NCI-H2171 (cell line): ENCODE data around the gene BSG.
"Not testable (repeated sequence)": the region's sequence is repeated elsewhere in the genome, so short reads cannot be mapped to it uniquely, and the experiment has no call there.

Experiments used
- DNase-seq: peaks from one replicate; lab custom pipeline; 2025; lab: John Stamatoyannopoulos, UW

The BSG gene

DNA sequence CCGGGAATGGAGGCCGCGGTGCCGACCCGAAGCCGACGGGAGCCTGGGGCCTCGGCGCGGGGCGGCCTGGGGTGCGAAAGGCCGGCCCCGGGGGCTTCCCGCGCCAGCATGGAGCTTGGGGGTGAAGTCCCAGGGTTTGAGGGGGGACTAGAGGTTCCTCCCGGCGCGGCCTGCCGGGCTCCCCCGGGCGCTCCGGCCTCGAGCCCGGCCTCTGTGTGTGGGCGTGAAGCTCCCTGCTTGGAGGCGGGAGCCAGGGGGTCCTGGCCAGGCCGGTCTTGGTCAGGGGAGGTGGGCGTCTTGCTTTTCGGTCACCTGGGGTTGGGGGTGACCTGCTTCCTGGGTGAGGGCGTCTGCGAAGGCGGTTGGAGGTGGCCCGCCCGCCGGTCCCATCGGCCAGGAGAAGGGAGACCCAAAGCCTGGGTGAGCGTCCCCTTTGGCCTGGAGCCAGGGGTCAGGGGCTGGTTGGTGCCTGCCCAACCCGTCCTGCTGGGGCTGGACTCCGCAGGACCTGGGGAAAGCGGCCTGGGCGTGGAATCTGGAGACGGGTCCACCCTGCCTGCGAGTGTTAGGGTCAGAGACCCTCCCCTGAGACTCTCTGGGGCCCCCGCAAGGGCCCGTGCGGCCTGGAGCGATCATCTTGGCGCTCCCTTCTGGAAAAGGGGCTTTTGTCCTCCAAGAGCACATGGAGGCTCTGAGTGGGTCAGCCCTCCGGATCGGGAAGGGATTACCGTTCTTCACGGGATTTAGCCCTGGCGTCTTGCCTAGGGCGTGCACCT, 535 bp downstream of the BSG start:
- peak; percentile 25 for DNase-seq

DNA sequence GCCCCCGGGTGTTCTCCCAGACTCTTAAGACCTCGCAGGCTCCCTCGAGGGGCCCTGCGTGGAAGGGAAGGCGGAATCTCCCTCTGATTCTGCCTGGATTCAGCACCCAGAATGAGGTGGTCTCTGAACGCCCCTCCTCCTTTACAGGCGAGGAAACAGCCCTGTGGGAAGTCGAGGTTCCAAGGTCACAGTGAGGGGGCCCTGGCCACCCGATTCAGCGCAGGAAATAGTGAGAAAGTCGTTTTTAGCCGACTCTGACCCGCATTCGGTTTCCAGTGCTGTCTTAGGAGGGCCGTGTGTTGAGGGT, 1.1 kb downstream of the BSG start:
- no peak for DNase-seq

DNA sequence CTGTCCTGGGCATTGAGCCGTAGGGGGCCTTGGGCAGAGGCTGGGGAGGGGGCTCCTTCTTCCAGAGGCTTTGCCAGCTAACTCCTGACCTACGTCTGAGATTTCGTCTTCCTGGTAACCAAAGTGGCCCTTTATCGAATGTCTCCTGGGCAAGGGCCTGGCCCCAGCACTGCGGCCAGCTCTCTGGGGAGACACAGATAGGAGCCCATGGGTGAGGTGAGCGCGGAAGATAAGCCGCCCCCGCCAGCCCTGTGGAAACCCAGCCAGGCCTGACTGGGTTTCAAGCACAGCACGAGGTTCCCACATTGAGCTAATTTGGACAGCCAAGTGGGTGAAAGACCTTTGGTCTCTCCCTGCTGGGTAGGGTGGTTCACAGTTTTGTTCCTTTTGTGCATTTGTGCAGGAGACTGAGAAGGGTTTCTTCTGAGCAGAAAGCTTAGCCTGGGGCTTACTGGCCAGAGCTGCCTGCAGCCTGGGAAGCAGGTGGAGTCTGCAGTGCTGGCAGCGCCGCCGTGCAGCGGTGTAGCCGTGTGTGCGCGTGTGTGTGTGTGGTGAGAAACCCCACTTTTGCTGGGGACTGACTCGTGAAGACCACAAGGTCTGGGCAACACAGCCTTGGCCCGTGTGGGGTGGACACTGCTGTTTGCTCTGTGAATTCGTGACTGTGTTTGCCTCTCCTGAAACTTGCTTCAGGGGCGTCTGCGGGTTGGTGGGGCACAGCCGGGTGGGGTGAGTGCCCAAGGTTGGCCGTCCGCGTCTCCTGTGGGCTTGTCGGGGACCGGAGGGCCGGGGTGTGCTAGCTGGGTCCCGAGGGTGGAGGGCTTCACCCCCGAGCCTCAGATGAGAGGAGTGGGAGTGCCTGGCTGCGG, 2.5 kb downstream of the BSG start:
- DNase-seq, result no peak

DNA sequence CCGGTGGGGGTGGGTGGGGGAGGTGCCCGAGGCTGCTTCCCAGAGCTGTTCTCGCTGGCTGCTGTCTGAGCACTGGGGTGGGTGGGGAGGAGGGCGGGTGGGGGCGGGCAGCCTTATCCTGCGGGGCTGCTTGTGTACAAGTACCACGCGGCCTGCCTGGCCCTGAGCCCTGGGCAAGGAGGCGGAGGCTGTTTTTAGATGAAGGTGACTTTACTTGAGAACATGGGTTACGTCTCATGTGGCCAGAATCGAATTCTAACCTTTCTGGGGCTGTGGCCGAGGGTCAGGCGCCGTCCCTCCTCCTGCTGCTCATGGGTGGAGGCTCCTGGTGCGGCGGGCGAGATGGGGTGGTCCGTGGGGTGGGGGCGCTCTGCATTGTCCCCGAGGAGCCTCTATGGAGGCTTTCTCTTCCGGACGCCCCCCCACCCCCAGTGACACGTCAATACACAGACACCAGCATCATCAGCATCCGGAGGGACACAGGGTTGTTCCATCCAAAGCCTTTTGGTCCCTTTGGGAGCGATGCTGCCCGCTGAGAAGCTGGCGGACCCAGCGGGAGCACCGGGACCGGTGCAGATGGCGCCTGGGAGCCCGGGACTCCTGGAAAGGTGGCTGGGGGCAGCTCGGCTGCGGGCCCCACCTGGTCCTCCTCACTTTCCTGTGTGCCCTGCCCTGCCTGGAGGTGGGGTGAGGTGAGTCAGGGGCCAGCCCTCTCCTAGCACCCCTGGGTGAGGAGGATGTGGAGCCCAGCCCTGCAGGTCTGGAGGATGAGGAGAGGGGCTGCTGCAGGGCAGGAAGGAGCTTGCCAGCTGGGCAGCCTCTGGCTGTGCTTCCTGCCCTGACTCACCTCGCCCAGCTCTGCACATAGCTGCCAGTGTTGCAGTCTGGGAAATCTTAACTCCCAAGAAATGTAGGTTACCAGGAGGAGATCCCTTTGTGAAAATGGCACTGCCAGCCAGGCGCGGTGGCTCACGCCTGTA, 3.4 kb downstream of the BSG start:
- DNase-seq, result no peak

DNA sequence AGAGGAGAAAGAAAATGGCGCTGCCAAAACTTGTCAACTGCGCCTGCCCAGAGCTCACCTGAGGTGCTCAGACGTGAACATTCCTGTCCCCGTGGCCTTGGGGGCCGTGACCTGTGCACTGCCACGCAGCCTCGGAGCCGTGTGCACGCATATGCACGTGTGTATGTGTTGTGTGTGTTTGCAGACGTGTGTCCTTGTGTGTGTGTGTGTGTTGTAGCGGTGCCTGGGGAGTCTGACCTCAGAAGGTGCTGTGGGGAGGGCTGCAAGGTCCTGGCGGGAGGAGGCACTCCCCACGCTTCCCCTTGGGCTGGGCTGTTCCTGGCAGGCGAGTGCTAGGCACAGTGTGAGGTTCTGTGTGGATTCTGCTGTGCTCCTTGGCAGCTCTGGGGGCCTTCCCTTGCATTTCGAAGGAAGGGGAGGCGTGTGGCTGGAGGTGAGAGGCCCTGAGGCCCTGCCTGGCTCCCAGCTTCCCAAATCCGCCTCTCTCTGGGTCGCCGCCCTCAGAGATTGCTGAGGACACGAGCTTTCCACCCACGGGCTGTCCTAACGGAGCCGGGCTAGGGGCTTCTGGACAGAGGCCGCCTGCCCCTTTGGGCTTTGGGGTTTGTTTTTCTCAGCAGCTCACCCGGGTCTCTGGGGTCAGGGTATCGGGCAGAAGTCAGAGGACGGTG, 4.5 kb downstream of the BSG start:
- DNase-seq, result no peak

DNA sequence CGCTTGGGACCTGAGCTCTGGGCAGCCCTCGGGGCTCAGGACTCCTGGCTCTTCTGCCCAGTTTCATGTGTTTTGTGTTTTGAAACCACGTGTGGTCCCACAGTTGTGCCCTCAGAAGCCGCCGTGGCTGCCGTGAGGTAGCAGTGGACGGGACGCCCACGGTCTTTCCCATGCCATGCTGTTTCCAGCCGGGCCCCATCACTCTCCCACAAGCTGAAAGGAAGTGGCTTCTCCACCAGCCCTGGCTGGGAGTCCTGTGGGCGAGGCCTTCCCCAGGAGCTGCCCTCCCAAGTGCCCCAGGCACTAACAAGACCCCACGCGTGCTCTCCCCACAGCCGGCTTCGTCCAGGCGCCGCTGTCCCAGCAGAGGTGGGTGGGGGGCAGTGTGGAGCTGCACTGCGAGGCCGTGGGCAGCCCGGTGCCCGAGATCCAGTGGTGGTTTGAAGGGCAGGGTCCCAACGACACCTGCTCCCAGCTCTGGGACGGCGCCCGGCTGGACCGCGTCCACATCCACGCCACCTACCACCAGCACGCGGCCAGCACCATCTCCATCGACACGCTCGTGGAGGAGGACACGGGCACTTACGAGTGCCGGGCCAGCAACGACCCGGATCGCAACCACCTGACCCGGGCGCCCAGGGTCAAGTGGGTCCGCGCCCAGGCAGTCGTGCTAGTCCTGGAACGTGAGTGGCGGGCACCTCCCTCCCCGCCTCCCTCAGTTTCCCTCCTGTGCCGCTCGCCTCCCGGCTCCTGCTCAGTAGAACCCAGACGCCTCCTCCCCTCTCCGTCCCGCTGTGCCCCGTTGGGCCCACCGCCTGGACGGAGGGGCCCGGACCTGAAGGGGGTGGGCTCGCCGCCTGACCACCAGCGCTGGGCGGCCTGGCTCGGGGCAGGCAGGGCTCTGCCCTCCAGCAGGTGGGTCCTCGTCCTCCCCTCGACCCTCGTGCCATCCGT, 5.3 kb downstream of the BSG start:
- no peak for DNase-seq

DNA sequence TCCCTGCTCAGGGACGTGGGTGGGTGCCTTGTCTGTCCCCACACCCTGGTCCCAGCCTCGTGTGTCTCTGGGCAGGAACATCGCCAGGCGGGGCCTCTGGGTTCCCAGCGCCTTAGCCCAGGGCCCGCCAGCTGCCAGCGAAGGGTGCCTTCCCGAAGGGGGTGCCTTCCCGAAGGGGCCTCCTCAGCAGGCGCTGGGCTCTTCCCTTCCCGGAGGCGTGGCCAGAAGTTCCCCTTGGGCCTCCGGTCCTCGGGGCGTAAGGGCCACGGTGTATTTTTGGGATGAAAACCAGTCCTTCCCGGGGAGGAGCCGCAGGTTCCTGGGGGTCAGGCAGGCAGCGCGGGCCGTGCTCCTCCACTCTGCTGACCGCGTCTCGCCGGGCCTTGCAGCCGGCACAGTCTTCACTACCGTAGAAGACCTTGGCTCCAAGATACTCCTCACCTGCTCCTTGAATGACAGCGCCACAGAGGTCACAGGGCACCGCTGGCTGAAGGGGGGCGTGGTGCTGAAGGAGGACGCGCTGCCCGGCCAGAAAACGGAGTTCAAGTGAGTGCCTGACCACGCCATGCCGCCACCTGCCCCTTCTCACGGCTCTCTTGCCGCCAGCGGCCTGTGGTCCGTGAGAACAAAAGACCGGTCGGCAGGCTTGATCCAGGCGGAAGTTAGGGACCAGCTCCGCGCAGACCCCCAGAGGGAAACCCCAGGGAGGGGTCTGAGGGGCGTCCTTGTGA, 6.9 kb downstream of the BSG start:
- DNase-seq, result no peak

DNA sequence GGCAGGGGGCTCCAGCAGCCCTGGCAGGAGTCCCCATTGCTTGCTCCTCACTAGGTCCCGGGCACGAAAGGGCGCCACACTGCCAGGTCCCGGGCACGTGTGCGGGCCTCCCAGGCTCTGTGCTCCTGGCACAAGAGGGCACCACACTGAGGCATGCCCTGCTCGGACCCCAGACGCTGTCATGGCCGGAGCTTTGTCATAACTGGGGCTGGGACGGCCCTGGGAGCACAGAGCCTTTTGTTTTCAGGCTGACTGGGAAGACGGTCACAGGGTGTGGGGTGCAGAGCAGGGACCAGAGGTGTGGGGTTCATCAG, 7.4 kb downstream of the BSG start:
- no peak for DNase-seq

DNA sequence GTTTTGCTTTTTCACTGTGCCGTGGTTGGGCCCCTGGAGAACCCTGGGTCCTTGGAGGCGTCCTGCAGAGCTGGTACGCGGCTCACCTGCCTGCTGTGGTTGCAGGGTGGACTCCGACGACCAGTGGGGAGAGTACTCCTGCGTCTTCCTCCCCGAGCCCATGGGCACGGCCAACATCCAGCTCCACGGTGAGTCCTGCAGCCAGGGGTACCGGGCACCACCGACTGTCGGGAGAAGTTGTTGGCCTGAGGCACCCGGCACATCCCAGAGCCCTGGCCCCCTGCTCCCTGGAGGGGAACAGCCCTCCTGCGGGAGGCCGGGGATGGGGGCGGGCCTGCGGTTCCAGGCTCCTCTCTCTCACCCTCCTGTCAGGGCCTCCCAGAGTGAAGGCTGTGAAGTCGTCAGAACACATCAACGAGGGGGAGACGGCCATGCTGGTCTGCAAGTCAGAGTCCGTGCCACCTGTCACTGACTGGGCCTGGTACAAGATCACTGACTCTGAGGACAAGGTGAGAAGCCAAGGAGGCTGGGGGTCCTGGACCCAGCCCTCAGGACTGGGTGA, 8.0 kb downstream of the BSG start:
- no peak for DNase-seq

DNA sequence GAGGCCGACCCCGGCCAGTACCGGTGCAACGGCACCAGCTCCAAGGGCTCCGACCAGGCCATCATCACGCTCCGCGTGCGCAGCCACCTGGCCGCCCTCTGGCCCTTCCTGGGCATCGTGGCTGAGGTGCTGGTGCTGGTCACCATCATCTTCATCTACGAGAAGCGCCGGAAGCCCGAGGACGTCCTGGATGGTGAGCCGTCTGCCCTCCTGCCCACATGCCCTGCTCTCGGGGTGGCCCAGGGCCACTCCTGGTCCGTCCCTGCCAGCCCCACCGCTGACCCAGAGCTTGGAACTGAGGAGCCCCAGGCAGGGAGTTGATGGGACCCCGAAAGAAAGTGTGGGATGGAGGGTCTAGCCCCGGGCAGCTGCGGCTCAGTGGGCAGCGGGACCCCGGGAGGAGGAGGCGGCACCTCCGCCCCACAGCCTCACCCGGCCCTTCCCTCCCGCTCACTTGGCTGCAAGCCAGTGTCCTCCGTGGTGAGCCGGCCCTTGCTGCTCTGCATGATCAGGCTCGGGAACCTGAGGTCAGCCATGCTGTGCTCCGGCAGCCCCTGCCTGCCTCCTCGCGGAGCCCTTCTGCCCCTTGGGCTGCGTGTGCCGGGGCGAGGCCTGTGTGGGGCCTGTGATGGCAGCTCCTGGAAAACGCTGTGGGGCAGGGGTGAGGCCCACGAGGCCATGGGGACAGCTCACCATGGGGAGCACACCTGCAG, 9.2 kb downstream of the BSG start:
- DNase-seq, result no peak

DNA sequence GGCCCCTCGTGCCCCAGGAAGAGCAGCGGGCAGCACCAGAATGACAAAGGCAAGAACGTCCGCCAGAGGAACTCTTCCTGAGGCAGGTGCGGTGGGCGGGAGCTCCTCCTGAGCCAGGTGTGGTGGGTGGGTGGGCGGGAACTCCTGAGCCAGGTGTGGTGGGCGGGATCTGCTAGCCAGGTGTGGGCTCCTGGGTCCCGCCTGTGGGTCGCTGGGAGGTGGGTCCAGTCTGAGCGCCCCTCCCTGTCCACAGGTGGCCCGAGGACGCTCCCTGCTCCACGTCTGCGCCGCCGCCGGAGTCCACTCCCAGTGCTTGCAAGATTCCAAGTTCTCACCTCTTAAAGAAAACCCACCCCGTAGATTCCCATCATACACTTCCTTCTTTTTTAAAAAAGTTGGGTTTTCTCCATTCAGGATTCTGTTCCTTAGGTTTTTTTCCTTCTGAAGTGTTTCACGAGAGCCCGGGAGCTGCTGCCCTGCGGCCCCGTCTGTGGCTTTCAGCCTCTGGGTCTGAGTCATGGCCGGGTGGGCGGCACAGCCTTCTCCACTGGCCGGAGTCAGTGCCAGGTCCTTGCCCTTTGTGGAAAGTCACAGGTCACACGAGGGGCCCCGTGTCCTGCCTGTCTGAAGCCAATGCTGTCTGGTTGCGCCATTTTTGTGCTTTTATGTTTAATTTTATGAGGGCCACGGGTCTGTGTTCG, 10.3 kb downstream of the BSG start:
- no peak for DNase-seq

DNA sequence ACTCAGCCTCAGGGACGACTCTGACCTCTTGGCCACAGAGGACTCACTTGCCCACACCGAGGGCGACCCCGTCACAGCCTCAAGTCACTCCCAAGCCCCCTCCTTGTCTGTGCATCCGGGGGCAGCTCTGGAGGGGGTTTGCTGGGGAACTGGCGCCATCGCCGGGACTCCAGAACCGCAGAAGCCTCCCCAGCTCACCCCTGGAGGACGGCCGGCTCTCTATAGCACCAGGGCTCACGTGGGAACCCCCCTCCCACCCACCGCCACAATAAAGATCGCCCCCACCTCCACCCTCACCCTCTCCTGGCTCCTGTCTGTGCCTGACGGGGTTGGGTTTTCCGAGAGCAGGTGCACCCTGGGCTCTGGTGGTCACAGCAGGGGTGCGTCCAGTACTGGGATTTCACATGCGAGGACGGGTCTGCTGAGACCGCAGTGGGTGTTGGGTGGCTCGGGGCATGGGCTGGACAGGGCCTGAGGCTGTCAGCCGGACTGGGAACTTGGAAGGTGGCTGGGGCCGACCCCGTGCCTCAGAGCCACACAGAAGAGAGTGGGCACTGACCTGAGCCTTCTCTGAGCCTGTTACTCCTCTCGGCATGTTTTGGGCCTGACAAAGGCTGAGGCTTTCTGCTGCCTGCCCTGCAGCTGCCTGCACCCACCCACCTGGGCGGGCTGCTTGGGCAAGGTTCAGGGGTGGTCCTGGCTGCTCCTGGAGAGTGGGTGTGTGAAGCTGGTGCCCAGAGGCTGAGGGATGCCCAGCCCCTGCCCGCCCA, 11.0 kb downstream of the BSG start:
- no peak for DNase-seq

DNA sequence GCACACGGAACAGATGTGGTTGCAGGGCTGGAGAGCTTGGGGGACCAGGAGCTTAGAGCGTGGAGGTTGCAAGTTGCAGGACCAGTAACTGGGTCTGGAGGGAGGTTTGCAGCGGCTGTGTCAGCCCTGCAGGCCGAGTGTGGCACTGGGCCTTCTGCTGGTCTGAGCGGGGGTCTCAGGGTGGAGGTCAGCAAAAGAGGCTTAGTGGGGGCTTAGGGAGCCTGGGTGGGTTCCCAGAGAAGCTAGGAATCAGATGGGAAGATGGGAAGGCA, 11.5 kb downstream of the BSG start:
- no peak for DNase-seq

DNA sequence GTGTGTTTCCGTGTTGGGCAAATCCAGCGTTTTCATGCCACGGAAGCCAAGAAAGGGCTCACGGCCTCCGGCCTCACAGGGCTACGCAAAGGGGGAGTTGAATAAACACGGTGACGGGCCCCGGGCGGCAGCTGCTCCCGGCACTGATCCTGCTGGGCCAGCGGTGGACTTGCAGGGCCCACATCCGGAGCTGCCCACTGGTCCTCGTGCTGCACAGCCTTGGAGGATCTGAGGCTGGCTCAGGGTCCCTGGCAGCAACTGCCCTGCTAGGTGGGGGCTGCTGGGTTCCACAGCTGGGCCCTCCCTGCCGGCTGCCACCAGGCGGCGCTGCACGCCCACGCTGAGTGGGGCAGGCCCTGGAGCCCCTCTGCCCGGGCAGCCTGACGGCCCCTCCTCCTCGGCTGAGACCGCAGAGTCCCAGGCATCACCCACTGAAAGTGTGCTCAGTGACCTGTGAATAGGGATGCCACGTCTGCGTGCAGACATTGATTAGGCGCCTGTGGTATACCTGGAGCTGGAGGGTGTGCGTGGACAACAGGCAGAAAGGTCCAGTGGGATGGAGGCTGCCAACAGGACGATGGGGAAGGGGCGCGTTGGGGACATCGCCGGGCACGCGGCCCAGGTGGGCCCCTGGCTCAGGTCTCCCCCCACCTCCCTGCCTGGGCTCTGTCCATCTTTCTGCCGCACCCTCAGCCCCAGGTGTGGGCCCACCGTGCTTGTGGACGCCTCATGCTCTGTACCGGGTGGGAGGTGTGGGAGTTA, 12.0 kb downstream of the BSG start:
- peak; percentile 36 for DNase-seq

DNA sequence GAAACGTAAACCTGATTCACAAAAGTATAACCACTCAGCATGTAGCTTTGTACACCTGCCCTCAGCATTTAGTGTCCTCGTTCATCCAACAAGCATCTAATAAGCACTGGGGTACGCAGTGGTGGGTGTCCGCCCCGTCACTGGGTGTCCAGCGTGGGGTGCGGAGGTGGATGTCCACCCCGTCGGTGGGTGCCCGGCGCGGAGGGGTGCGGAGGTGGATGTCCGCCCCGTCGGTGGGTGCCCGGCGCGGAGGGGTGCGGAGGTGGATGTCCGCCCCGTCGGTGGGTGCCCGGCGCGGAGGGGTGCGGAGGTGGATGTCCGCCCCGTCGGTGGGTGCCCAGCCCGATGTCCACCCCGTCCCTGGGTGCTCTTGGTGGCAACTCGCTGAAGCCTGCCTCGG, 12.8 kb downstream of the BSG start:
- DNase-seq, result not testable (repeated sequence)

DNA sequence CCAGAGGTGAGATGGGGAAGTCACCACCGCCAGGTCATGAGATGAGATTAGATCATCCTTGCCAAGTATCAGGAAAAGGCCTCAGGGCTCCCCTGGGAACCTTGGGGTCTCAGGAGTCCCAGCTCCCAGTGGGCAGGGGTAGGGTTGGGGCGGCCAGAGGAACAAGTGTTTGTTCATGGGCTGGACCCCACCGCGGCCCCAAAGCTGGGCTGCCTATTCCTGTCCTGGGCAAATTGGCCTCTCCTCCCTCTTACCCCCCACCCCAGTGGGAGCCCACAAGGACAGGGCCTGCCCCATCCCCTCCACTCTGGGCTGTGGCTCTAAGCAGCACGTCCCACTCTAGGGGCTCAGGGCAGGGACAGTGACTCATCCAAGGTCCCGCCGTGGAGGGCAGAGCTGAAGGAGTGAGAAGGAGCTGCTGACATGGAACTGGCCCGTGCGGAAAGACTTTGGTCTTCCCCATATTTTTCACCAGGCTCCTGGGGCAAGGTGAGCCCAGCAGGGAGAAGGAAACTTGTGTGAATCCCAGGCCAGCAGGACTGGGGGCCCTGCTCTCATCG, 13.2 kb downstream of the BSG start:
- DNase-seq, result no peak
